CD4-positive, alpha-beta T cell treated with Interleukin-15 for 1 hour (primary cell): ENCODE data around the gene ENAH.
"Not testable (repeated sequence)": the region's sequence is repeated elsewhere in the genome, so short reads cannot be mapped to it uniquely, and the experiment has no call there.

Experiments used
- DNase-seq: peaks from one replicate; pipeline ENCODE4 v3.0.0-alpha.2; 2020

ENAH gene

DNA sequence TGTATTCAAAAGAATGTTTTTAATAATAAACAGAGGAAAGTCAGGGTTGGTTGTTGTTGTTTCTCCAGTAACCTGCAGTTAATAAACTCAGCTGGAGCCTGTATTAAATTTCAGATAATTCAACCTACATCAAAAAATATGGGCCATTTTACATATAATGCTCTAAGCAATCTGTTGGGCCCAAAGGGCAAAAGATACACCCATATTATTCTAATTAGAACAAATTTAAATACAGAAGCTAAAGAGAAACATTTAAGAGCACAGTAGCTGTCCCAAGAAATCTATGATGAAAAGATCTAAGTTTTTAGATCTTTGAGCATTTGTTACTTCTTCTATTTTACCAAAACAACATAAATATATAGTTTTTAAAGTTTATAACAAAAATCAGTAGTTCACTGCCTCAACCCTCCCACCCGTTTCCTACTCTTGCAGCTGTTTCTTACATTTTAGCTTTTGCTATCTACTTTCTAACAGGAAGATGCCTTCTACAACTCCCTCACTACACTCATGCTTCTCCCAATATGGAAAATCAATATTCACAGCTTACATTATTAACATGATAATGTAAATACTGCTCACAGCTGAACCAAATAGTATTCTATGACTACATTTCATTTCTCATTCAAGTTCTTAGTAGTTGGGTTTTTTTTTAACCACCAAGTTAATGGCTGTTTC is 130.2 kb downstream of the ENAH start:
- no peak for DNase-seq

DNA sequence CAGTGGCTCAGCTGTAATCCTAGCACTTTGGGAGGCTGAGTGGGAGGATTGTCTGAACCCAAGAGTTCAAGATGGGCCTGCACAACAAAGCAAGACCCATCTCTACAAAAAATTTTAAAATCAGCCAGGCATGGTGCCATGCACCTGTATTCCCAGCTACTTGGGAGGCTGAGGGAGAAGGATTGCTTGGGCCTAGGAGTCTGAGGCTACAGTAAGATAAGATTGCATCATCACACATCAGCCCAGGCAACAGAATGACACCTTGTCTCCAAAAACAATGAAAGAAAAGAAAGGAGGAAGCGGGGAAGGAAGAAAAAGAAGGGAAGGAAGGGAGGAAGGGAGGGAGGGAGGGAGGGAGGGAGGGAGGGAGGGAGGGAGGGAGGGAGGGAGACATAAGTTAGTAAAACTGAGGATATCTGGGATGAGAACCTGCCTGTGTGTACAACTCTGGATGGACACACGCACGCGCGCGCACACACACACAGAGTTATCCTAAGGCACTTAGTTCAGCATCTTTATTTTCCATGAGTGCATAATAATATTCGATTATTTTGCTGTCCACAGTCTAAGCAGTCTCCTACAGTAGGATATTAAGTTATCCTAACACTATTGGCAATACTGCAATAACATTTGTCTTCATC is 132.2 kb downstream of the ENAH start:
- no peak for DNase-seq

DNA sequence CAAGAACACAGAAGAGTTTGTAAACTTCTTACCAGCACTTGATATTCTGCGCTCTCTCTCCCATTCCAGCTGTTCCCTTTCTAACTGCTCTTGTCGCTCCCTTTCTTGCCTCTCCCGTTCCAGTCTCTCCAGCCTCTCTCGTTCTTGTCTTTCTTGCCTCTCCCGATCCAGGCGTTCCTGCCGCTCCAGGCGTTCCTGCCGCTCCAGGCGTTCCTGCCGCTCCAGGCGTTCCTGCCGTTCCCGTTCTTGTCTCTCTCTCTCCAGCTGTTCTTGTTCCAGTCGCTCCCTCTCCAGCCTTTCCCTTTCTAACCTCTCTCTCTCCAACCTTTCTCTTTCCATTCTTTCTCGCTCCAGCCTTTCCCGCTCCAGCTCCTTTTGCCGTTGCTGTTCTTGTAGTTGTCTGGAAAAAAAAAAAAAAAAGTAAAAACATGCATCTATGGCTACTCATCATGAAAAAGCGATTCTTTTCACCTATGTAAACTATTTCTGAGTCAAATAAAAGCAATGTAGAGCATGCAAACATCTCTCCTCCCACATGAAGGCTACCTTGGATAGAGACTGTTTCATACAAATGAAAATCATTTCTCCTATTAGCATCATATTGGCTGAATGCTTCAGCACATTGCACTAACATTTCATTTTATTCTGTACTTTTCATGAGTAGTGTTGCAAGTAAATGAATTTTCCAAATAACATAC is 133.6 kb downstream of the ENAH start:
- no peak for DNase-seq

DNA sequence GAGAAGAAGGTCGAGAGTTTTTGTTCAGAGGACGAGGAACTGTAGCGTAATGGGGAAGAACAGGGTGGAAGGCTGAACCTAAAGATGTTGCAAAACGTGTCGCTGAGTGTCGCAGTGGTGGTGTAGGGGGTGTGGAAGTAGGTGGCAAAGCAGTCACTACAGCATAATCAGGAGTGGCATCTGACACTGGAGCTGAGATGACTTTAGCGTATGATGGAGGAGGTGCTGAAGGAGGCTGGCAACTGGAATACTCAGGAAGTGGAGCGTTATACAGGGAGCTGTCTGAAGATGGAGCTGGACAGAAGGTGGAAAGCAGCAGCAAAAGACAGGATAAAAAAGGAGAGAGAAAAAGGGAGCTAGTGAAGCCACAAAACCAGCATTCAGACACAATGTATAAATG is 135.2 kb downstream of the ENAH start:
- DNase-seq, result no peak

DNA sequence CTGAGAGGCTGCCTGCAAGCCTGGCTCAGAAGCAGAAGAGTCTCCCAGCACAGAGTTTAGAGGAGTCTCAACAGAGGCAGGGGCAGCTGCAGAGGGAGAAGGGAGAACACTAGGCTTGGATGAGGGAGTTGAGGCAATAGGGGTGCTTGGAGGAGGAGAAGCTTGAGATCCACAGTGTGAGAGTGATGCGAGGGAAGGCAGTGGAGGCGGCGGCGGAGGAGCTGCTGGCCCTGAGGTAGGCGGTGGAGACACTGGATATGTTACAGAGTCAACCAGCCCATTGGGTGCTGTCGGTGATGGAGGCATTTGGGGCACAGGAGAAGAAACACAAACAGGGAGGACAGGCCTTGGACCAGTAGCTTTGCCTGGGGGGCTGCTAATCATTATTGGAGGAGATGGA is 135.7 kb downstream of the ENAH start:
- no peak for DNase-seq

DNA sequence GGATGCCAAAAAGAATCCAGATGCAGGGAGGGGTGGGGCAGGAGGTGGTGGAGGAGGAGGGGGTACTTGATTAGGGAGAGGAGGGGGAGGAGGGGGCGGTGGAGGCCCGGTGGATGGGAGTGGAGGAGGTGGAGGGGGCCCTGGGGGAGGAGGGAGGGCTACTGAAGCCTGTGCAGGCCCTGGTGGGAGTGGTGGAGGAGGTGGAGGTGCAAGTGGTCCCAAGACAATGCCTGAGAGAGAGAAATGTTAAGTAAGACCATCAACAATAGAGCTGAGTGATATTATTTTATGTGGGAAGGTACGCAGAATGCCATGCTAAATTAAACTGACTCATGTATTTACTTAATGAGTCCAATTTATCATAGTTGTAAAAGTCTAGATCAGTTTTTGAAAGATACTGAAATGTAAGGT is 138.2 kb downstream of the ENAH start:
- DNase-seq, result no peak

DNA sequence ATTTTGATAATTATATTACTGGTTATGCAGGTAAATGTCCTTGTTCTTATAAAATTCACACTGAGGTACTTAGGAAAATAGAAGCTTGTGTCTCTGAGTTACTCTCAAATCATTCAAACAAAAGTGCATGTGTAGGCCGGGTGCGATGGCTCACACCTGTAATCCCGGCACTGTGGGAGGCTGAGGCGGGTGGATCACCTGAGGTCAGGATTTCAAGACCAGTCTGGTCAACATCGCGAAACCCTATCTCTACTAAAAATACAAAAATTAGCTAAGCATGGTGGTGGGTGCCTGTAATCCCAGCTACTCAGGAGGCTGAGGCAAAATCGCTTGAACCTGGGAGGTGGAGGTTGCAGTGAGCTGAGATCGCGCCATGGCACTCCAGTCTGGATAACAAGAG is 139.3 kb downstream of the ENAH start:
- DNase-seq, result not testable (repeated sequence)

DNA sequence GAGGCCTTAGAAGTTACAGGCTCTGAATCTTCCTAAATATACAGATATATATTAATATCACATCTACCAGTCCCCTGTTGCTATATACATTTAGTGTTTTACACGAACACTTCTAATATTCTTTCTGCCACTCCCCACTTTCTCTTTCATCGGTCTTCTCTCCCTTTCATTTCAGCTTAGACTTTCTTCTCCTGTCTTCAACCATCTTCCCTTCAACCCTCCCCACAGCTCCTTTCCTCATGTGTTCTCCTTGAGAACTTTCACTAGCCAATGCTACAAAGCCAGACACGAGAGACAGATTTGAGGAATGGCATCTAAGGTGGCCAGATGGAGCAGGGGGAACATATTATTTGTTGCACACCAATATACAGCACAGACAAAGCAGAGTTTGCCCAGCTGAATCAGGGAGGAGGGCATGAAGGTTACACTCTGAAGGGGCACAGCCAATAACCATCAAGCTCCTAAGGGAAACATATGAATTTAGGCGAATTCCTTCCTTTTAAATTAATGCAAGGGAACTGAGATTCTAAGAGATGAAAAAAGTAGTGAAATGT is 141.0 kb downstream of the ENAH start:
- no peak for DNase-seq

DNA sequence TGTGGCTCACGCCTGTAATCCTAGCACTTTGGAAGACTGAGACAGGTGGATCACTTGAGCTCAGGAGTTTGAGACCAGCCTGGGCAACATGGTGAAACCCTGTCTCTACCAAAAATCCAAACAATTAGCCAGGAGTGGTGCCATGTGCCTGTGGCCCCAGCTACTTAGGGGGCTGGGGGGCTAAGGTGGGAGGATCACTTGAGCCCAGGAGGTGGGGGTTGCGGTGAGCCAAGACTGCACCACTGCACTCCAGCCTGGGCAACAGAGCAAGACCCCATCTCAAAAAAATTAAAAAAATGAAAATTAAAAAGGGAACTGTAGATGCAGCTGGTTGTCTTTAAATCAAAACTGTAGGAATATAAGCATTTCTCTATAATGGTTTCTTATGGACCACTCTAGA is 142.2 kb downstream of the ENAH start:
- not testable (repeated sequence) for DNase-seq

DNA sequence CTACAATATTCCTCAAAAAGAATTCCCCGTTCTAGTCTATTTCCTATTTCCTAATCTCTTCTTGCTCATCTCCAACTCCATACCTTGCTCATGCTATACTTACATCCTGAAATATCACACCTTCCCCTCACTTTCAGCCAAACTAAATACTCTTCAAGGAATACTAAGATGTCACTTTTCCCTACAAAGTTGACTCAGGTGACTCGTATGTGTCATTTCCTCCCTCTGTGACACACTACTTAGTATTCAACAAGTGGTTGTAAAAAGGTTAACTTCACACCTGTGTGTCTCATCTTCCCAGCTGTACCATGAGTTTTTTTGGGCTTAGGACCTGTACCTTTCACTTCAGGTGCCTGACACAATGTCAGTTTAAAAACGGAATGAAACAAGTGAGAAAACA is 143.2 kb downstream of the ENAH start:
- no peak for DNase-seq

DNA sequence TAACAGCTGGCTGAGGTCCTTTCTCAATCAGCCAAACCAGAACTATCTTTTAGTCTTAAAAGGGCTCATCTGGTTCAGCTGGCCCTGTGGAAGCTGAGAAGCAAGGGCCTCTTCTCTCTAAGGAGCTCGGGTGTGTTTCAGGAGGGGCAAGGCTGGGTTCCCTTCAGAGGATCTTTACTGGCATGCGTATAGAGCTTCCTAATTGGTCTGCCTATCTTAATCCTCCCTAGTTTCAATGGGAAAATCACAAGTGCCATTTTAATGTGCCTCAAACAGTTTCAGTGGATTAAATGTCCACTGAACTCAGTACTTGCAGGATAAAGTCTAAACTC is 143.6 kb downstream of the ENAH start:
- no peak for DNase-seq

DNA sequence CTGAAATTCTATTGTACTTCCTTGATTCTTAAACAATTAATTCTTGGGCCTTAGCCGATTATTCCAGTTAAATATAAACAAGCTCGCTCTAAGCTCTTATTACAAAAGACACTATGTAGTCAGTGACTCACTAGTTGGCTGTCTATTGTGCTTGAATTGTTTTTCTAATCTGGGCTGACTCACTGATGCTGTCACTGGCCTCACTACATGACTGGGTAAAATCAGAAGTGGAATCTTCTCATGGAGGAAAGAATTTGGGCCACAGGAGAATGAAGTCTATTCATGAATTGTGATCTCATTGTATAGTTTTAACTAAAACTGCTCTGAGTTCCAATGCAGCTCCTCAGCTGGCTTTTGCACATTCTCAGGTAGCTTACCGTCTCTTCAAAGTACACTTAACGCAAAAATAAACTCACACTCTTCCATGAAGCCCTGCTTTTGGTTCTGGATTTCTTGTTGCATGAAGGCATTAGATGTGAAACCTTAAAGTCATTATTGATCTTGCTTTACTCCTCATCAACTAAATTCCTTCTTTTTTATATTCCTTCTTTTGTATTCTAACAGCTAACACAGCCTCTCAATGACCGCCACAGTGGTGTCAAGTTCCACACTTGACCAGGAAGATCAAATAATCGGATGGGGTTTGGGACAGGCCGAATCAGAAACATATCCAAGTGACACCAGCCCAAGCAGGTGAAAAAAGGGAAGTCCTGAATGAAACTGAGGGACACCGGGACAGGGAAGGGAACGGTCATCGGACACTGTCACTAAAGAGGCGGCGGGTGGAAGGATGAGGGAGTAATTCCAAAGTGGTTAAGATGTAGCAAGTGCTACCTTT is 144.2 kb downstream of the ENAH start:
- no peak for DNase-seq

DNA sequence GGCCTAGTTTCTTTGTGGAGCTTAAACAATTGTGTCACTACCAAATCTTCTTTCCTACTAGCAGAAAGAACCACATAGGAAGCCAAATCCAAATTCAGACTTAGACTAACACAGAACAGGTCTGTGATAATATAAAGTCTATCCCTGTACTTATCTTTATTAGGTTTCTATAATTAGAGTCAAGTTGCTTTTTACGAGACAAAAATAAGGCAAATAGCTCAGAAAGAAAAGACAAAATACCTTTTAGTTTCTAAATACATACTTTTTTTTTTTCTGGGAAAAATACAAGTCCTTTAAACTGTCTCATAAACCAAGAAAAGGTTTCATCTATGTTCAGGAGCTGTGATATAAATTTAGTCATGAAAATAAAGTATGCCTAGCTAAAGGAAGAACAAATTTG is 146.2 kb downstream of the ENAH start:
- no peak for DNase-seq

DNA sequence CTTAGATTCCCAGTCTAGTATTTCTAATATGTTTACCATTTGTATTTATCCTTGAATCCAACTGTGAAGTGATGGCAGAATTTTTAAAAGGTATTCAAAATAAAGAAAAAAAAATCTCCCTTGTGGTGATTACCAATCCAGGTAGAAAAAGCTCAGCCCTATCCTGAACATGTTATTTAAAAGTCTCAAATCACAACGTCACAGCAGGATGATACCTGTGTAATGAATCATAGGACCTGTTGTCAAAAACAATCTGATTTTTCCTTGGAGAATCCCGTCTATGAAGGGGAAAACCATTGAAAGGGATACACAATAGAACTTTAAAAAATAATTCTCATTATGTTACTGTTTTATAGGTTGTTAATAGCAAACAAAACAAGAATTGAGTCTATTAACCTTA is 148.1 kb downstream of the ENAH start:
- no peak for DNase-seq

DNA sequence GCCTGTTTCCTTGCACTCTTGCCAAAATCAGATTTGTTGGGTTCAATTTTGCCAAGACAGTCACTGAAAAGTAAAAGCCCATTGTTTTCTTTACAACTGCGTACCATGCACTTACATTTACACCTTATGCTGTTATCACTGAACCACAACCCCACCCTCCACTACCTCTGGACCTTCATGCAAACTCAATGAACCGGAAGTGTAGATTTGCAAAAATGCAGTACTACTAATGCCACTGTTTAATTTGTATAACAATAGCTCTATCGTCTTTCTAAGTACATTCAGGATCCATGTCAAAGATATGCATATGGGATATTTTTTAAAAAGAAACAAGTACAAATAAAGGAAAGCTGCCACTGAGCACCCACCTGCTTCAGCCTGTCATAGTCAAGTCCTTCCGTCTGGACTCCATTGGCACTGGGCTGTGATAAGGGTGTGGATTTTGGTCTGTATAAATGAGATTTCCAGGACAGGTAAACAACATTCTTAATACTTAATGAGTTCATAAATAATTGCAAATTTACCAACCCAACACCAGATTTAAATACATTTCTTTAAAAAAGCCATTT is 152.2 kb downstream of the ENAH start:
- DNase-seq, result no peak

DNA sequence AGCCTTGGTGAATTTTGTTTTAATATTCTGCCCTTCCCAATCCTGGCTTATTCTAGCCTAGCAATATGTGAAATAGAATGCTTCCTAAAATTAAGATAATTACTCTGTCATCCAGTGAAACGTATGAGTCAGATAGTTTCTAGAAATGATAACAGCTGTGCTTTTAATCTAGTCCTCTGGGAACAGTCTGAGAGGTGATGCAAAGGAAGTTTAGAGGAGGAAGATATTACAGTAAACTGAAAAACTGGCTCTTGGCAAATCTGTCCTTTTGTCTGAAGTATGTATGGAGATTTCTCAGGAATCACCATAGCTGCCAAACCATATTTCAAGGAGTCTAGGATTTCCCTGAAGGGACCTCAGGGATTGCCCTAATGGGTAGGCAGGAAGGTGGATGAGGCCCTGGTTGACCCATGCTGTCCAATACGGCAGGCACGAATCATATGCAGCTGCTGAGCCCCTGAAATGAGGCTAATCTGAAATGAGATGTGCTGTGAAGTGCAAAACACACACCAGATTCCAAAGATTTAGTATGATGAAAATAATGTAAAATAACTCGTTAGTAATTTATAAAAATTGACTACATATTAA is 154.3 kb downstream of the ENAH start:
- no peak for DNase-seq

DNA sequence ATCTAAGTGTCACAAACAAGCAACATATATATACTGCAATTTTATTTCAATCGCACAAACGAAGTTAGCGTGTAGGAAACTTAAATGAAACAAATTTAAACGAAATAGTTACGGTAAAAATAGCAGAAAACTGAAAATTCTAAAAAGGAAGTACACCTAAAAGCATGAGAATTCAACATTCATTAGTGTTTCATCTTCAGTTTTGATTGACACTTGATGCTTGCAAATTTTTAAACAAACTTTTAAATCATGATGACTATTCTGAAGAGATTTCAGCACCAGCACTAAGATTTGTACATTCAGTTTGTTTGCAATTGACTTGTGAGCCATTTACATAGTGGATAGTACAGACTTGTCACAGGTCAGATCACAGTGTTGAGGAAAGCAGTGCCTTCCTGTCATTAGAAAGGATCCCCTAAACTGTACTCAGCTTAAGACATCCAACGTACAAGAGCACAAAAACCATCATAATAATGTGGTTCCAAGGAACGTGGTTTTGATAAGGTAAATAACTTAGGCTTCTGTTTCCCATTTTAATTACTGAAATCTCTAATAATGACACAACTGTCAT is 158.0 kb downstream of the ENAH start:
- no peak for DNase-seq

DNA sequence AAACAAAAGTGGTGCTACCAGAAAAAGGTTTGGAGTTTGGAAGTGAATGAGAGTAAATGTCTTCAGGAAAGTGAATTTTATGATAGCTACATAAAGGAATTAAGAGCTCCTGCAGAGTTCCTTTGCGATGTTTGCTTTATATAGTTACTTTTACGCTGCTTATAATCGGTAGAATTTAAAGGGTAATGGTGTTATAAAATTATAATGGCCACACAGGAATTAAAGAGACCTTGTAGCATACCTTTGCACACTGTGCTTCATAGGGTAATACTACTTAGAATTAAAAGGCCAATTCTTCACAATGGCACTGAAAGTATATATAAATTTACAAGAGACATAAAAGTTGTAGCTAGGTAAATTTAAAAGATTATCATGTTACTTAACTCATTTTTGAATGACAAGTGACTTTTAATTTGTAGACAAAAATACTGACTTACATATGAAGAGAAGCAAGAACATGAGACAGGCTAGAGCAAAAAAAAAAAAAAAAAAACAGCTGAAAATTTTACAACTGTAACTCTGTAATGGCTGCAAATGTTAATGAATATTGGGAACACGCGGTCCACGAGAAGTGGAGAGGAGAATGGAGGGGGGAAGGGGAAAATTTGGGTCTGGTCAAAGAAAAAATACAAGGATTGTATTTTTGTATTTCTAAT is 159.2 kb downstream of the ENAH start:
- DNase-seq, result no peak

DNA sequence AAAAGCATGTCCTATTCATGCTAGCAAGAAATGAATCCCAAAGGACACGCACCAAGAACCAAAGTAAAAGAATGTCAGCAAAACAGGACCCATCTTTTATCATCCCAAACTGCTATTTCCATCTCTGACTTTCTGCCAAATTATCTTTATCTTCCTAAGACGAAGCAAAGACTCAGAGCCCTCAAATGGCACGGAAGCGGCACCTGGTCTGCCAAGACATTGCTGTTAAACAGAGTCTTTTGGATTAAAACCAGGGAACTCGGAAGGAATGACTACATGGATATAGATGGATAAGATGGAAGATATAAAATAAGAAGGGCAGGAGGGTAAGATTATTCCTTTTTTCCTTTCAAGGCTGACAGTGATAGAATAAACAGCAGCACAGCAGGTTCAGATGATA is 164.2 kb downstream of the ENAH start:
- DNase-seq, result no peak

DNA sequence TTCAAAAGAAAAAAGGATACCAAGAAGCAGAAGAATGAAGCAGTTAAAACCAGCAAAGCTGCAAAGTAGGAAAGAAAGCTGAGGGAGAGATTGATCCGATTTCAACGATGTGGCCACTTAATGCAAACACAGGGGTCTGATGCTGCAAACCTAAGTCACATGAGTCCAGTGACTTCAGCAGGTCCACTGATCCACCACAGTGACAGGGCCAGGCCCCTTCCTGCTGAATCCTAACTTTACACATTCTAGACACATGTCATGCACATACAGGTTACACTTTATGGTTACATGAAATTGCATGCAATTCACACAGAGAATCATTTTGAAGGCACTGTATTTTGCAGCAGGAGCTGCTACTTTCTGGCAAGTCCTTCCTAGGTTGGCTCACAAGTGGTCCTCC is 166.1 kb downstream of the ENAH start:
- no peak for DNase-seq

DNA sequence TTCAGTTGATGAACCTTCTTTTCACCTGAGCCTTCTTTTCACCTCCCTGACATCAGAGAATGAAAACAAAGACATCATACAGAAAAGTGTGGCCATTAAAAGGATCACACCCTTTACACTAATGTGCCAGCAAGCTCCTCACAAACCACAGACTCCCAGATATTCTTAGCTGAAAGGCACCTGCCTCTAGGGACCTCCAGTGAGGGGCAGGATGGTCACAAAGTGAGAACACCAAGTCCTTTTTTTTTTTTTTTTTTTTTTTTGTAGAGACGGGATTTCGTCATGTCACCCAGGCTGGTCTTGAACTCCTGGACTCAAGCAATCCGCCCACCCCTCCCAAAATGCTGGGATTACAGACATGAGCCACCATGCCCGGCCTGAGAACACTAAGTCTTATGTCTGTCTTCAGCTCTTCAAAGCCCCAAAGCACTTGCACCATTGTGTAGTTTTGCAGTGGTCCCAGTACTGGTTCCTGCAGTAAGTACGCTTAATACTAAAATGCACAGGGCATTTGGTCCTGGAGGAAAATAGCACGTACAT is 166.9 kb downstream of the ENAH start:
- DNase-seq, result no peak
